Parathyroid adenoma (tissue), 2 donors: Measurements from ENCODE around the gene OR2G2.
A peak's percentile ranks its signal among the peaks of the same experiment; 100 is the strongest.

ENCODE experiments used
- H2AFZ ChIP-seq: fragments of 300-600 bp; sonication (generic); one replicate; pipeline ENCODE4 v1.7.0; 2017; ENCODE audit warnings: antibody characterized with exemption, mild to moderate bottlenecking
- H3K27ac ChIP-seq: fragments of 300-600 bp; sonication (generic); one replicate; pipeline ENCODE4 v1.7.0; 2017
- H3K27me3 ChIP-seq: fragments of 300-600 bp; sonication (generic); one replicate; pipeline ENCODE4 v1.7.0; 2017; ENCODE audit warnings: low read length; ENCODE audit not compliant: control insufficient read depth, insufficient read depth
- H3K36me3 ChIP-seq: fragments of 300-600 bp; sonication (generic); one replicate; pipeline ENCODE4 v1.7.0; 2017; ENCODE audit warnings: low read length; ENCODE audit not compliant: control insufficient read depth, insufficient read depth
- H3K4me1 ChIP-seq: fragments of 300-600 bp; sonication (generic); one replicate; pipeline ENCODE4 v1.7.0; 2017; ENCODE audit warnings: control low read depth
- H3K4me2 ChIP-seq: fragments of 300-600 bp; sonication (generic); one replicate; pipeline ENCODE4 v1.7.0; 2017; ENCODE audit warnings: low read length
- H3K4me3 ChIP-seq: fragments of 300-600 bp; sonication (generic); one replicate; pipeline ENCODE4 v1.7.0; 2017; ENCODE audit warnings: low read depth, low read length
- H3K79me2 ChIP-seq: fragments of 300-600 bp; sonication (generic); one replicate; pipeline ENCODE4 v1.7.0; 2017; ENCODE audit warnings: control low read depth
- H3K9ac ChIP-seq: fragments of 300-600 bp; sonication (generic); one replicate; pipeline ENCODE4 v1.7.0; 2017; ENCODE audit warnings: mild to moderate bottlenecking
- H3K9me3 ChIP-seq: fragments of 300-600 bp; sonication (generic); one replicate; pipeline ENCODE4 v1.7.0; 2017; ENCODE audit warnings: low read length; ENCODE audit not compliant: control insufficient read depth
- TF ChIP-seq, protein P1 (sequence below): fragments of 300-600 bp; sonication (generic); IDR thresholded peaks from one replicate; pipeline ENCODE4 v1.7.0; 2017; ENCODE audit warnings: antibody characterized with exemption, mild to moderate bottlenecking
- donor health status: primary hyperparathyroidism.

The OR2G2 gene

DNA sequence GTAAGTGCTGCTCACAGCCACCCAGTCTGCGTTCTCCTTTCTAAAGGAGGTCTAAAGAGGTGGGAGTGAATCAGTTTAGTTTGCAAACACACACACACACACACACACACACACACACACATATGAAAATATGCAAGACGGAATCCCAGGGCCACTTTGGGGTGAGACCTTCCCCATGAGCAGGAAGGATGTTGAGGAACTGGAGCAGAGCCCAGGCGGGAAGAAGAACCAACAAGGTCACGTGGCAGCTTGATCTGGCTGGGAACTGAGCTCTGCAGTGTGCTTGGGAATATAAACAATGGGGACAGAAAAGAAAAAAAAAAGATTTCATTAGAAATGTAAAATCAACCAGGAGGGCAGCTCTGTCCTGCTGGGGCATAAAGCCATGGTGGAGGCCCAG lies 49.9 kb downstream of the OR2G2 start:
- Histone ChIP-seq H3K79me2 (no peaks in the 10 kb centered on the region), H3K27ac (no peak overlapping the region), H3K4me3 (no peak overlapping the region), H3K27me3 (no peaks in the 10 kb centered on the region), H2AFZ (no peak overlapping the region), H3K4me1 (no peaks in the 10 kb centered on the region), H3K36me3 (no peaks in the 10 kb centered on the region), H3K9ac (no peak overlapping the region), H3K4me2 (no peak overlapping the region), H3K9me3 (no peaks in the 10 kb centered on the region)
- TF ChIP-seq, protein P1, sequence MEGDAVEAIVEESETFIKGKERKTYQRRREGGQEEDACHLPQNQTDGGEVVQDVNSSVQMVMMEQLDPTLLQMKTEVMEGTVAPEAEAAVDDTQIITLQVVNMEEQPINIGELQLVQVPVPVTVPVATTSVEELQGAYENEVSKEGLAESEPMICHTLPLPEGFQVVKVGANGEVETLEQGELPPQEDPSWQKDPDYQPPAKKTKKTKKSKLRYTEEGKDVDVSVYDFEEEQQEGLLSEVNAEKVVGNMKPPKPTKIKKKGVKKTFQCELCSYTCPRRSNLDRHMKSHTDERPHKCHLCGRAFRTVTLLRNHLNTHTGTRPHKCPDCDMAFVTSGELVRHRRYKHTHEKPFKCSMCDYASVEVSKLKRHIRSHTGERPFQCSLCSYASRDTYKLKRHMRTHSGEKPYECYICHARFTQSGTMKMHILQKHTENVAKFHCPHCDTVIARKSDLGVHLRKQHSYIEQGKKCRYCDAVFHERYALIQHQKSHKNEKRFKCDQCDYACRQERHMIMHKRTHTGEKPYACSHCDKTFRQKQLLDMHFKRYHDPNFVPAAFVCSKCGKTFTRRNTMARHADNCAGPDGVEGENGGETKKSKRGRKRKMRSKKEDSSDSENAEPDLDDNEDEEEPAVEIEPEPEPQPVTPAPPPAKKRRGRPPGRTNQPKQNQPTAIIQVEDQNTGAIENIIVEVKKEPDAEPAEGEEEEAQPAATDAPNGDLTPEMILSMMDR, result no peak

DNA sequence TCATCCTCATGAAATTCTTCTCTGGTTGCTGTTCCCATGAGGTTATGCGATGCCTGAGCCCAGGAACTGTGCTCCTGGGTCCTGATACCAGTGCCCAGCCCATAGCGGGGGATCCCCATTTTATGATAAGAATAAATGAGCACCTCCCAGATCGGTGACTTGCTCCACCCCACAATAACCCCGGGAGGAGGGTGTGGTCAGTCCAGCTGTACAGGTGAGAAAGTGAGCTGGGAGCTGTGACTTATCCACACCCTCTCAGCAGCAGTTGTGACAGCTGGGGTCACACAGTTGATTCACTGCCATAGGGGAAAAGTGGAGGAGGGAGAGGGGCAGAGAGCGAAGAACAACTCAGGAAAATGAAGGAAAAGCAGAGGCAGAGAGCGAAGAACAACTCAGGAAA lies 50.6 kb downstream of the OR2G2 start:
- Histone ChIP-seq H3K4me1 (no peaks in the 10 kb centered on the region), H3K4me2 (peak overlapping the region; percentile 54), H3K27me3 (no peaks in the 10 kb centered on the region), H3K36me3 (no peaks in the 10 kb centered on the region), H3K4me3 (peak overlapping the region; percentile 38), H2AFZ (no peak overlapping the region), H3K9me3 (no peaks in the 10 kb centered on the region), H3K9ac (no peak overlapping the region), H3K79me2 (no peaks in the 10 kb centered on the region), H3K27ac (no peak overlapping the region)
- TF ChIP-seq, protein P1, result no peak
